GM18873 (cell line): ENCODE results near the gene RORC.

Experiments used
- ATAC-seq: cut with Tn5 transposase; IDR thresholded peaks from one replicate; pipeline ENCODE4 v1.9.1; 2021; ENCODE audit warnings: mild to moderate bottlenecking, moderate library complexity, moderate number of reproducible peaks; ENCODE audit not compliant: unreplicated experiment, low FRiP score

Gene RORC

DNA sequence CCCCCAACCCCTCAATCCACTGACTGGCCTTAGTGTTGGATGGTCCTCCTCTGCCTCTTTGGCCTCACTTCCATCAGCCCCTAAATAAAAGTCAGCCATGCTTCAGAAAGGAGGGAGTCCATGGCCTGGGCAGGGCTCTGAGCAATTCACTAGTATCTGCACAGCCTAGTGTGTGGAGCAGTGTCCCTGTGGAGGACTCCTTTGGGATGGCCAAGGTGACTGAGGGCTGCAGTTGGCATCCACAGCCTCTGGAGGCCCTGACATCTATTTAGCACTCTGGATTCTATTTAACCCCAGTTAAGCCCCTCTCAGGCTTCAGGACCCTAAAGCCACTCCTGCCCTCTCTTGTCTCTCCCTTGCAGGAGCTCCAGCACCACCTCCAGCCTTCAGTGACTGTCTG is 18.3 kb upstream of the RORC start:
- ATAC-seq: no peak

DNA sequence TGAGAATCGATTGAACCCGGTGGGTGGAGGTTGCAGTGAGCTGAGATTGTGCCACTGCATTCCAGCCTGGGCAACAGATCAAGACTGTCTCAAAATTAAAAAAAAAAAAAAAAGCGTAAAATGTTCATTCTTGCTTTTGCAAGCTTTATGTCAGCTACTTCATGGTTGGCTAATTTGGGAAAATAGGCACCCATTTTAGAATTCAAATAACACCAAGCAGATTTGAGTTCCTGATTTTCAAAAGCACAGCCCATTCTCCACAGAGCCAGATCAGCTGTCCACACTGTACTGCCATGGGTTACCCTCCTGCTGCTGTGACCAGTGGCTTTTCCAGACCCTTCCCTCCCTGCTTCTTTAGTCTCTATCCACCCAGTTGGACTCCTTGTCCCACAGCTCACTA is 17.5 kb upstream of the RORC start:
- no peak for ATAC-seq

DNA sequence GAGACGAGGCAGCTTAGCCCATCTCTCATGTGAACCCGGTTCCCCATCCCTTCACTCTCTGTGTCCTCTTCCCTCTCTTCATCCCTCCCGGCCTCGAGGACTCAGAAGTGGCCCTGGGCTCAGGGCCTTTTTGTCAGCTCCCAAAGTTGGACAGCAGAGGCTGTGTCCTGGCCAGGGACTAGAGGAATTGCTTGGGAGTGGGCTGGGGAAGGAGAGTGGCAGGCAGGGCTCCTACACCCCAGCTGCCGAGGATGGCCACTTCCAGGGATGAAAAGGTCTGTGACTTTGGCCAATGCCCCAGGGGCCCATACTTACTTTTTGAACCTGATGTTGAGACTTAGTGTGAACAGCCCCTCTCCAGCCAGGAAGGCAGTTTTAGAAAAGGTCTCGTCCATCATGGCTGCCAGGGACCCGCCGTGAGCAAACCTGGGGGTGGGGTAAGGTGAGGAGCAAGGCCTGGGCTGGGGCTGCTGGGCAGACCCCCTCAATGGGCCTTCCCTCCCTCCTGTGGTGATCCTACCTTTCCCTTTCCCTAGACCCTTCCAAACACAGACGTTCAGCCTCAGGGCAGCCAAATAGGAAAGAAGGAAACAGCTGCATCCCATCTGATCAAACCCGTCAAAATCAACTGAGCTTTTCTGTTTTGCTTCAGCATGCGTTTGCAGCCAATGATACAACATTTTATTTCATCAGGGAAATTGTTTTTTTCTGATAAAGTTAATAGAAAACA is 16.4 kb upstream of the RORC start:
- no peak for ATAC-seq

DNA sequence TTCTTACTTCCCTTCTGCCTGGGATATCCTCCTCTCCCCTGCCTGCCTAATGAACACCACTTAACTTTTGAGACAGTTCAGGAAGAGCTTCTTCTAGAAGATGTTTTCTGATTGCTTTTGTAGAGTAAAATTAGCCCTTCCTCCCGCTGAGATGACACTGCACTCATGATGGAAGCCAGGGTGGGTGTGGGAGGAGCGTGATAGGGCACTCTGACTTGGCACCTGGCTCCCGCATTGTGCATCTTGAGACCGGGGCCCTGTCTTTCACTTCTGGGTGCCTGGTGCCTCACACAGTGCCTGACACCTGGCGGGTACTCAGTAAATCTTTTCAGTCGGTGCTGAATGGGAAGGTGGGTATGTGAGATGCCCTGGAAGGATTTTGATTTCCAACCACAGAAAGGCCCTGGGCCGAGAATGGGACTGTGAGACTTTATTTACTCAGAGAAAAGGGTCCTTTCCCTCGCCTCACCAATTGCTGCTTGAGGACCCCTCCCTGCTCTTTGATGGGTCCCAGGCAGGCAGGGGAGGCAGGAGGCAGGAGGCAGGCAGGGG is 15.2 kb upstream of the RORC start:
- no peak for ATAC-seq

DNA sequence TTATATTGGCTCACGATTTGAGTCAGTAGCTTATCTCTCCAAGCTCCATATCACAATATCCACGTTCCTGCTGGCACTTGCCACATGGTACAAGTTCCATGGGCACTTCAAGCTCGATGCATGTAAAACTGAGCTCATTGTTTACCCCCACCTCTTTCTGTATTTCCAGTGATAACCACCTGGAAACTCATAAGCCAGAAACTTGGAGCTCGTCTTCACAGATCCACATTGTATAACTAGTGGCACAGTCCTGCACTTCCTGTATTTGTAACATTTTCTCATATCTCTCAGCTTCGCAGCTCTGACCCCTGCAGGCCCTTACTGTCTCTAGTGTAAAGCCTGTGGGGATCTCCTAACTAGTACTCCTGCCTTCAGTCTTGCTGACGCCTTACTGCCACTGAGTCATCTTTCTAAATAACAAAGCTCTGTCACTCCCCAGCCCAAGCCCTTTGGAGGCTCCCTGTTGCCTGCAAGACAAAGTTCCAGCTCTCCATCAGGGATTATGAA is 14.5 kb upstream of the RORC start:
- no peak for ATAC-seq

DNA sequence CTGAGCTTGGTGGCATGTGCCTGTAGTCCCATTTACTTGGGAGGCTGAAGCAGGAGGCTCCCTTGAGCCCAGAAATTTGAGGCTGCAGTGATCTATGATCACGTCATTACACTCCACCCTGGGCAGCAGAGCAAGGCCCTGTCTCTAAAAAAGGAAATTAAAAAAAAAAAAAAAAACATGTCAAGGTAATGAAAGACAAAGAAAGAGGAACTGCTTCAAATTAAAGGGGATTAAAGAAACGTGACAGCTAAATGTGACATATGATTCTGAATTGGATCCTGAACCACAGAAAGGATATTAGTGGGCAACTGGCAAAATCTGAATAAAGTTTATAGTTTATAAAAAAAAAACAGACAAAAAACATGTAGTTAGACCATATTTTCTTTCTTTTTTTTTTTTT is 11.8 kb upstream of the RORC start:
- ATAC-seq: no peak

DNA sequence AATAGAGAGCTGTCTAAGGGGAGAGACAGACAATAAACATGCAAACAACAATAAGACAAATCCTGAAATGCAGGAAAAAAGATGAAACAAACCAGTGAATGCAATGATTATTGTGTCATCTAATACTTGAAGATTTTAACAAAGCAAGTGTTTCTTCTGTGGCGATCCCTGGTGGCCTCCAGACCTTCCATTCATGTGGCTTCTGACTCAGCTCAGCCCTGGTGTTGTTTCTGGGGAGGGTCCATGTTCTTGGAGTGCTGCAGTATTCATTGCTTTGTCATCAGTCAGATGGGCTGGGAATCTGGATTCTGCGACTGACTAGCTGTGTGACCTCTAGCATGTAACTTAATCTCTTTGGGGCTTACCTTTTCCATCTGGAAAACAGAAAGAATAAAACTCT is 9.5 kb upstream of the RORC start:
- no peak for ATAC-seq

DNA sequence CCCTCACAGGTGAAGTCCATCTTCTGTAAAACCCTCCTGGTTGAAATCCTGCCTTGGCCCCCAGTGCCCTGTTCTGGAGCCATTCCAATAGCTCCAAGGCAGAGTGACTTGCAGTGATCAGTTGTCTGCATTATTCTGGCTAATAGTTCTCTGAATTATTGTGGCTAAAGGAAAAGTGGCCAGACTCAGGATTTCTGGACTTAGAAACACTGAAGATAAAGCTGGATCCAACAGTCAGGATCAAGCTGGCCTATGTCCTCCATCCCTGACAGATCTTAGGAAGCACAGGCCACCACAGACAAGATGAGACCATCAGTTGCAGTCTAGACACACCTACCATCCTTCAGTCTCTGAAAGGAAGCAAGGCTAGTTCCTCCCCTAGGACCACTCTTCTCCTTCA is 8.8 kb upstream of the RORC start:
- ATAC-seq: no peak

DNA sequence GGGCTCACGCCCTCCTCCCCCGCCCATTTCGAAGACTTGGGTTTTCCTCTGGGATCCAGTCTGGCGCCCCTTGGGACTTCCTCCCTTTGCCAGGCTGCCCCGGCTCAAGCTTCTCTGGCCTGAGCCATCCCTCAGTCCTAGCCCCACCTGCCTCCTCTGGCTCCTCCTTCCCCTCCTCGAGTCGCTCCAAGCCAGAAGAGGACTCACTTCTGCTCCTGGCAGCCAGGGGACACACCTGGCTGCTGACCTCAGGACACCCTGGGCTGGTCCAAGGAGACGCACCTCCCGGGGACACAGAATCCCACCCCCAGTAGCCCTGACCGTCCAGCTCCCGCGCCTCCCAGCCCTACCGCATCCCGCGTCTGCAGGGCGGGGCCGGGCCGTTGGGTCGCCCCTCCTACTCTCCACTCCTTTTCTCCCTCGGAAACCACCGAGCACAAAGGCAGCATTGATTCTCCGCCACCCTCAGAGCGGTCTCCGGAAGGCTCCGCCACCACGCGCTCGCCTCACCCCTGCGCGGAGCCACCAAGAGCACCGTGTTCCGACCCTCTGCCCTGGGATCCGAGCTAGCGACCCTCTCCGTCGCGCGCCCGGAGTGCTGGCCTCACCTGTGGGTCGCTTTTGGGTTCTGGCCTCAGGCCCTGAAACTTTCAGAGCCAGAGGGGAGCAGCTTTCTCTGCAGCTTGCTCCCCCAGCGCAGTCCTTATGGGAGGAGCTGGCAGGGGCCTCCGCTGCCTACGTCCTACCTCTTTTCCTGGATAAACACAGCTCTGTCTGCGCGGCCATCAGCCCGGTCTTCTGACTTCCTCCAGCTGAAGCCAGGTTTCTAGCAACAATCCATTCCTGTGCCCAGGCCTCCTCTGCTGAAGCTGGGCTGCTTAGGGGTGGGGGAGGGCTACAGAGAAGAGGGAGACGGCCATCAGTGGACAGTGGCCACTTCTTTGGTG is 8.1 kb upstream of the RORC start, which contains the start of gene C2CD4D:
TSS of gene C2CD4D (minus strand) at position 364 of the 947 bp plus-strand sequence. CDS start 831 bp downstream, outside the sequence.
- ATAC-seq: no peak

DNA sequence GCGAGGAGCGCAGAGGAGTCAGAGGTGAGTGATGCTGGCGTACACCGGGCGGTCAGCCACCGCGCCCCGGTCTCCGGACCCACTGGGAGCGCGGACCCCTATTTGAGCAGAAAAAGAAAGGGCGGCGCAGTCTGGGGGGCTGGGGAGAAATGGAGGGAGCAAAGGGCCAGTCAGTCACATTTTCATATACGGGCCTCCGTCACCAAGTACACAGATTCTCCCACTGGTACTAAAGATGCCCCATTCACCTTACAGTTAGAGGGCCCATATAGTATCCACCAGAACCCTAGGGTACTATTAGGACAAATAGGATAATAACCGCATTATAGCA is 7.4 kb upstream of the RORC start:
- no peak for ATAC-seq

DNA sequence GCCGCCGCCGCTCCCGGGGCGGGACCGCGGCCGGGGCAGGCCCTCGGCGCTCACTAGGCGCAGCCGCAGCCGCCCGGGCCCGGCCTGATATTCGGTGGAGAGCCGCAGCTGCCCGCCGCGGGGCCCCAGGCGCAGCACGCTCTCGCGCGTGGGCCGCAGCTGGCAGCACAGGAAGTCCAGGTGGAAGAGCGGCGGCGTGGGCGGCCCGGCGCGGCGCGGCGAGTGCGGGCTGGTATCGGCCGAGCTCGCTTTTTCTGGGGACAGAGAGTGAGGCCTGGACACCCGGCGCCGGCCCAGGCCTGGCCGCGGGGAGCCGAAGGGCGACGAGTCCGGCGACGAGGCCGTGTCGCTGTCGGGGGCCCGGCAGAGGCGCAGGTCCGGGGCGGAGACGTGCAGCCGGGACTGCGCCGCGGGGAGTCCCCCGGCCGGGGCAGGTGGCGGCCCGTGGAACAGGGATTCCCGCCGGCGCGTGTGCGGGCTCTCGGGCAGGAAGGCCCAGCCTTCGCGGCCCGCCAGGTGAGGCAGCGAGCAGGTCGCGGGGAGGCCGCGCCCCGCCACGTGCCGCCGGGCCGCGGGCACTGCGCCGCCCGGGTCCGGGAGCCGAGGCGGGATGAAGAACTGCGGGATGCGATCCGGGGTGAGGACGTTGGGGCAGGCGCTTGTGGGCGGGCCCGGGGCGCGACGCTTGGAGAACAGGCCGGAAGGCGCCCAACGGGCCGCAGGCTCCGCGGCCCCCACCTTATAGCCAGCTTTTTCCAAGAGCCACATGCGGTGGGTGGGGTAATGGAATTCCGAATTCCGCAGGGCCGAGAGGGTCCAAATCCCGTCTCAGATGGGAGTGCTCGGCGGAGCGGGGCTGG is 6.8 kb upstream of the RORC start:
- ATAC-seq: no peak

DNA sequence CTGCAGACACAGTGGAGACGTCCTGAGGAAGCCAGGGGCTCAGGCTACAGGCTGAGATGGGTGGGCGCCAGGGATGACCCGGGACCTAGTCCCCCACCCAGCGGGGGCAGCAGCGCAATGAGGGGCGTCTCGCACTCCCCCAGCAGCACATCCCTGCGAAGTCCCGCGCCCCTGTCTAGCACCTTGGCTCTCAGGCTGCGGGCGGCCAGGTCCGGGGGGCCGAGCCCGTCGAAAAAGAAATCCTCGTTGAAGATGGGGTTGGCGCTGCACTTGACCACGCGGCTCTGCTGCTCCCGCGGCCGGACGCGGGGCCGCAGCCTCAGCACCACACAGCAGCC is 6.3 kb upstream of the RORC start:
- ATAC-seq: no peak

DNA sequence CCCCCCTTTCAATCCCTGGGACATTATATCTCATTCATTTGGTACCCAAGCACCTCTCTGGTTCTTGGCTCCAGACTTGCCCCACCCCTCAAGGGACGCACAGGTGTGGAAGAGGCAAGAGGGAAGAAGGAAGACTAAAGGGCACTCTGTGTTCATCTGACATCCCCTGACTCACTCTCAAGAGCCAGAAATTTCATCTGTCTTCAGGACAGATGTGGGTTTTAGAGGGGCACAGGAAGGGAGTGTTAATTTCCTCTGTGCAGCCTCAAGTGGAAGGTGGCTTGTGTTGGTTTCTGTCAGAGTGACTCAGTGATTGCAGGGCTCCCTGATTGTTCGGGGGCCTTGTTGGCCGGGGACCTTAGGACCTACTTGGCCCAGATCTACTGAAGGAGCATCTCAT is 5.6 kb upstream of the RORC start:
- no peak for ATAC-seq

DNA sequence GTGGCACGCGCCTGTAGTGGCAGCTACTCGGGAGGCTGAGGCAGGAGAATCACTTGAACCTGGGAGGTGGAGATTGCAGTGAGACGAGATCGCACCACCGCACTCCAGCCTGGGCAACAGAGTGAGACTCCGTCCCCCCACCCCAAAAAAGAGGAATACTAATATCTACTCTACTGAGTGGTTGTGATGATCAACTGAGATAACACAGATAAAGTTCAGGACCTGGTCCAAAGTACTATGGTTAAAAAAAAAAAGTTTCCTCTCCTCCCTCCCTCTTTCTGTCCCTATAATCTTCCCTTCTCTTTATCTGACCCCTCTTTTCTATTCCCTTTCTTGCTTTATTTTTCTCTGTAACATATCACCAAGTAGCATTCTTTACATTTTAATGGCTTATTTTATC is 4.0 kb upstream of the RORC start:
- no peak for ATAC-seq

DNA sequence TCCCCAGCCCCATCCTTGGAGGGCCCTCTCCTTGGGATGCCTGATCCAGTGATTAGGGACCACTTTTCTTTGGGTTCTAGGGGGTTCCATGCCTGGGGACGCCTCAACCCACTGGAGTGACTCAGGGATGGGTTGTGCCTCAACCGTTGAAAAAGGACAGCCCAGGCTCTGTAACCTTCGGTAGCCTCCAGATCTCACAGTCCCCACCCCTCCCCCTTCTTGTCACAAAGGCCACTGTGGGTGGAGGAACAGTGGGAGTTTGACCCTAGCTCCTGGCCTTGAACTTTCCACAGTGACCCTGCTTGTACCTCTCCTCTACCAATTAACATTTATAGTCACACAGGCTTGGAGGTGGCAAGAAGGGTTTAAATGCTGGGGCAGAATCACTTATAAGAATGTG is 2.6 kb upstream of the RORC start:
- no peak for ATAC-seq

DNA sequence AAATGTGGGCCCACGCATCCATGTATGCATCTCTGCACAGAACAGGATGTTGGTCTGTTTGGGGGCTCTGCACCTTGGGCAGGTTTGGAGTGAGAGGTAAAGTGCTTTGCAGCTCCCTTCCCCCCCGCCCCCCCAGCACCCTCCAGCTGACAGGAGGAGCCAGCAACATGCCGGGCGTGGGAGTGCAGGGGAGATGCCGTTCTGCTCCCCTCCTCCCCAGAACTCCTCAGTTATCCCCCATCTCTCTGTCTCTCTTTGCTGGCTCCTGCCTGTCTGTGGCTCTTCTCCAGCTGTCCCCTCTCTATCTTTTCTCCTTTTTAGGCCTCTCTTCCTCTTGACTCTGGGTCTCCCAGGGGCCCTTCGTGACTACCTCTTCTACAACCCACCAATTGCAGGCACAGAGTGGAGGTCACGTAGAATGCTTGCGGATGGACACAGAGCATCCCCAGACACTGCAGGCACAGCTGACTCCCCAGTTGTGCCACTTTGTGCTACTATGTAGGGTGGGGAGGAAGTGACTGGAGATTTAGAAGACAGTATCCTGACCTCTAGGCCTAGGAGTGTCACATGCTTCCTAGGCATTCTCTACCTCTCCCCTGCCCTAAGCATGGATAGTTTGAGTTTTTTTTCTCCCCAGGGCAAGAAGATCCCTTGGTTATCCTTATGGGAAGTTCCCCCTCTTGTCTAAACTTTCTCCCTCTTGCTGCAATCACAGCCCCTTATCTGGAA is 1.7 kb upstream of the RORC start:
- ATAC-seq: no peak

DNA sequence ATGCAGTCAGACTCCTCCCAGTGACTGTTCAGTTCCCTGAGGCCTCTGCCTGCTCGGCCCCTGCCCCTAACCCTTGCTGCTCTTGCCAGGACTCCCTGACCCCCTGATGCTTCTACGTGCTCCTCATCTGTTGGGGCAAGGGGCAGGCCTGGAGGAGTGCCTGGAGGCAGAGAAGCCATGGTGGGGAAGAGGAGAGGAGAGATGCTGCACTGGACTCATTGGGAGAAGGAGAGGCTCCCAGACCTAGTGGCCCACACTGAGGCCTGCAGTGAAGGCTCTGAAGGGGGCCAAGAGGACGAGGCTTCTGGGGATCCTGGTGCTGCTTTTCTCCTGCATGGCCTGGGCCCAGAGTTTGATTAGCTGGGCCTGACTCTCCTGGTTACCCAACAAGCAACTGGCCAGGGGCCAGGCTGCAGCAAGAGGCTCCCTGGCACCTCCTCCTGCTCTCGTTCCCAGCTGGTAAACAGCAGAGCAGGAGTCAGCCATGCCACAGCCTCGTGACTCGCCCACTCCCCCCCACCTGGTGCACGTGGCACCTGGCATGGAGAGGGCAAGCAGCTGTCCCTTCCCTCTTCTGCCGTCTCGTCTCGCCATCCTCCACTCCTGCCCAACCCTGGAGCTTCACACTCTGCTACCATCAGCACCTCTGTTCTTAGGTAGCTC is 847 bp upstream of the RORC start:
- ATAC-seq: no peak

DNA sequence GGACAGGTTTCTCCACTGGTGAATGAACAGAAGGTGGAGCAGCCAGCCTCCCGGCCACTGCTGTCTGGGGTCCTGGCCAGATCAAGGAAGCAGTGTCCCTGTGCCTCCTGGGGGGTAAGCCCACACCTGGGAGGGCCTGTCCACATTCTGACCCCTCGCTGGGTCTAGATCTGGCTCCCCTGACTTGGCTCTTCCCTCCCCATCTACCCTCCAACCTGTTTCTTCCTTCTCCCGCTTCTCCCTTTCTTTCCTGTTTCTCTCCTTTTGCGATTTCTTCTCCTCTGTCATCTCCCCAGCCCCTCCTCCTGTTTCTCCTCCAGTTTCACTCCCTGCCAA is 378 bp downstream of the RORC start:
- no peak for ATAC-seq

DNA sequence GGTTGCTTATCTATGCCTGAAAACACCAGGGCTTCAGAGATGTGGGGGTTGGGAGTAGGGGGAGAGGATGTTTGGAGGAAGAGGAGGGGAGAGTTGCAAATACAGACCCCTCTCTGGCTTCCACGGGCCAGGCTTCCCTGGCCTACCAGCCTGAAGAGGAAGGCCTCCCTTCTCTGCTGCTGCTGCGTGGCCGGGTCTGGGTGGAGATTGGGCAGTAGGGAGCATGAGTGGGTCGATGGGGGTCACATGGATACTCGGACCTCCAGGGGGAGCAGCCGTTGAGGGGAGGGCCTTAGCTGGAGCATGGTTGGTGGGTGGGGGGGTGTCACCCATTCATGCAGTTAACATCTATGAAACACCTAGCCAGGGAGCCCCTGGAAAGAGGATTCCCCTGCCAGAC is 1.5 kb downstream of the RORC start:
- ATAC-seq: no peak
